Large intestine (tissue), 3 donors: ENCODE results near the gene ATG16L1. TPM values are rescaled to one million over a fixed set of nuclear protein-coding genes. Genes with fewer than 3 reads are reported as not detected.

ENCODE experiments used
- DNase-seq, 2 donors: peaks; one replicate each; pipeline versions ENCODE4 v3.0.0 to v3.0.0-alpha.2; 2013
- H3K27ac ChIP-seq: one replicate; pipeline ENCODE4 v1.5.1; 2013; ENCODE audit warnings: low read length
- H3K27me3 ChIP-seq: 2 replicates; pipeline ENCODE4 v1.6.1; 2013; ENCODE audit warnings: low read length; ENCODE audit not compliant: control insufficient read depth, insufficient read depth
- H3K36me3 ChIP-seq: 2 replicates; pipeline ENCODE4 v1.6.1; 2013; ENCODE audit warnings: low read length; ENCODE audit not compliant: control insufficient read depth, insufficient read depth
- H3K4me1 ChIP-seq: one replicate; pipeline ENCODE4 v1.6.1; 2013; ENCODE audit warnings: low read length; ENCODE audit not compliant: control insufficient read depth, insufficient read depth
- H3K4me3 ChIP-seq: one replicate; pipeline ENCODE4 v1.5.1; 2013; ENCODE audit warnings: low read length
- H3K9me3 ChIP-seq: one replicate; pipeline ENCODE4 v1.6.1; 2013; ENCODE audit warnings: mild to moderate bottlenecking, low read depth, low read length, moderate library complexity; ENCODE audit not compliant: control insufficient read depth
- WGBS: methylation state at CpG from one replicate; pipeline ENCODE4 v1.1.5; 2013; ENCODE audit warnings: low lambda C conversion rate; ENCODE audit not compliant: insufficient coverage; 5-methylcytosine and 5-hydroxymethylcytosine counted together
- polyA plus RNA-seq: library from polyadenylated mRNA; unstranded; fragments of 120-200 nt; gene quantifications from one replicate; pipeline ENCODE4 v1.2.1, GENCODE V29; 2013

ATG16L1 gene
- polyA plus RNA-seq, 1 donor, result 22.7 TPM

- Histone ChIP-seq H3K4me1 (peaks cover 7% of the 10 kb centered on the region), H3K27me3 (no peaks in the 10 kb centered on the region), H3K27ac (no peak overlapping the region), H3K36me3 (no peaks in the 10 kb centered on the region), H3K9me3 (no peaks in the 10 kb centered on the region), H3K4me3 (no peak overlapping the region)
- WGBS, result 62% methylated on average over 2 of the region's 3 CpGs
- no peak for DNase-seq
Observed at GRCh38 chr2:233339427-233339826, 88.0 kb downstream of the ATG16L1 start.

- H3K36me3 ChIP-seq, result no peaks in the 10 kb centered on the region
- WGBS, result no CpG with 5 or more reads among the region's 3 CpGs
- H3K9me3 ChIP-seq, result no peaks in the 10 kb centered on the region
- H3K27ac ChIP-seq, result no peak overlapping the region
- DNase-seq, result no peak
- no peaks in the 10 kb centered on the region for H3K27me3 ChIP-seq
- H3K4me1 ChIP-seq, result peaks cover 7% of the 10 kb centered on the region
- H3K4me3 ChIP-seq, result no peak overlapping the region
Observed at GRCh38 chr2:233341296-233341695, 89.8 kb downstream of the ATG16L1 start.

- Histone ChIP-seq H3K27me3 (no peaks in the 10 kb centered on the region), H3K4me1 (peaks cover 2% of the 10 kb centered on the region), H3K9me3 (no peaks in the 10 kb centered on the region), H3K4me3 (no peak overlapping the region), H3K27ac (no peak overlapping the region), H3K36me3 (no peaks in the 10 kb centered on the region)
- 100% methylated on average over 1 of the region's 5 CpGs for WGBS
- no peak for DNase-seq
Observed at GRCh38 chr2:233342301-233342700, 90.8 kb downstream of the ATG16L1 start.

- Histone ChIP-seq H3K27me3 (no peaks in the 10 kb centered on the region), H3K9me3 (no peaks in the 10 kb centered on the region), H3K36me3 (no peaks in the 10 kb centered on the region), H3K27ac (no peak overlapping the region), H3K4me3 (no peak overlapping the region), H3K4me1 (peaks cover 2% of the 10 kb centered on the region)
- DNase-seq, result no peak
- 95% methylated on average over 3 of the region's 15 CpGs for WGBS
Observed at GRCh38 chr2:233343171-233343705, 91.8 kb downstream of the ATG16L1 start.

Other genes starting within 250 kb of the ATG16L1 start
- gene NGEF, start 238.4 kb upstream of the ATG16L1 start, polyA plus RNA-seq, result 22.9 TPM
- gene NEU2, start 219.0 kb upstream of the ATG16L1 start, polyA plus RNA-seq, result not detected
- gene INPP5D, start 191.3 kb upstream of the ATG16L1 start, polyA plus RNA-seq, result 12.6 TPM
- 0.36 TPM for gene SAG, start 56.1 kb downstream of the ATG16L1 start, polyA plus RNA-seq
- gene DGKD, start 102.8 kb downstream of the ATG16L1 start, polyA plus RNA-seq, result 20.7 TPM